Skeletal muscle cell (primary cell): Measurements from ENCODE around the gene MCCC2.
"Not testable (repeated sequence)": the region's sequence is repeated elsewhere in the genome, so short reads cannot be mapped to it uniquely, and the experiment has no call there.

Source experiments
- DNase-seq: peaks from one replicate; pipeline ENCODE4 v3.0.0-alpha.2; 2010; ENCODE audit warnings: low read depth
- H3K4me3 ChIP-seq: 2 replicates; pipeline ENCODE4 v1.5.1; 2011; ENCODE audit warnings: low read depth, mild to moderate bottlenecking, control low read depth, low read length, moderate library complexity

MCCC2 gene

DNA sequence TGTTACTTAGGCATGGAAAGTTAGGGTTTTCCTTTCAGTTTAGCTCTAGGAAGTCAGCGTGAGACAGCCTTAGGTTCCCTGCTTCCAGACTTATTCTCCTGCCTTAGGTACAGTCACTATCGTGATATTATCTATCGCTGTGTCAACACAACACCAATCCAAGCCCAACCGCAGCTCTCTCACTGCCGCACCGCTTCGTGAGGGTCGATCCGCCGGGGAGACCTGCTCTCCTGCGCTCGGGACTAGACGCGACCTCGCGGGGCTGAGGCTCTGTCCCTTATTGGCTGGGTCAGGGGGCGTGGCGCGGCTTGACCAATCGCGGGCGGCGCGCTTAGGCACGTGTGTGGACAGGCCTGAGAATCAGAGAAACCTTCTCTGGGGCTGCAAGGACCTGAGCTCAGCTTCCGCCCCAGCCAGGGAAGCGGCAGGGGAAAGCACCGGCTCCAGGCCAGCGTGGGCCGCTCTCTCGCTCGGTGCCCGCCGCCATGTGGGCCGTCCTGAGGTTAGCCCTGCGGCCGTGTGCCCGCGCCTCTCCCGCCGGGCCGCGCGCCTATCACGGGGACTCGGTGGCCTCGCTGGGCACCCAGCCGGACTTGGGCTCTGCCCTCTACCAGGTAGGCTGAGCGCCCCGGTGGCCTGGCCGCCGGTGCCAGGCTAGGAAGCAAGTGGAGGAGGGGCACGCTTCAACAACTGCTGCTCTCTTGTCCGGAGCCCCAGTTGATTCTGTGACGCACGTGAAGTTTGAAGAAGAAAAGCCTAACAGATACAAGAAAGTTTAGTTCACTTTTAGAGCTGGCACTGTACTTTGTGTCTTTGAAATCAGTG lies at the start of gene MCCC2:
Gene MCCC2 (plus strand): TSS at position 400 of the 825 bp plus-strand sequence. CDS start 86 bp downstream, at position 486.
- DNase-seq = peak; percentile 86
- peak within 1 kb of the TSS; percentile 77 for H3K4me3 ChIP-seq

DNA sequence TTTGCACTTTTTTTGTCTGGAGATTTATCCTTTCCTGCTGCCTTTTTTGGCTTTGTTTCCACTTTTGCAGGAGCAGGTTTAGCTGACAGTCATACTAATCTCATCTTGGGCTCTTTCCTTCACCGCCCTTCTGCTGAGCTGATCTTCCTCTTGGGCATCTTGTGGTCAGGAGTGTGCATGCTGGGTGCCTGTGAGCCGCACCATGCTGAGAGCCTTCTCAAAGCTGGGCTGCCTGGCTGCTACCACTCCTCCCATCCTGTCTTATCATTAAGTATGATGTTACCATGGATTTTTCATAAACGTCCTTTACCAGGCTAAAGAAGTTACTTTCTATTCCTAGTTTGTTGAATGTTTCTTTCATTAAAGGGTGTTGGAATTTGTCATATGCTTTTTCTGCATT lies 49.5 kb upstream of the MCCC2 start:
- H3K4me3 ChIP-seq = no peak overlapping the region
- no peak for DNase-seq

DNA sequence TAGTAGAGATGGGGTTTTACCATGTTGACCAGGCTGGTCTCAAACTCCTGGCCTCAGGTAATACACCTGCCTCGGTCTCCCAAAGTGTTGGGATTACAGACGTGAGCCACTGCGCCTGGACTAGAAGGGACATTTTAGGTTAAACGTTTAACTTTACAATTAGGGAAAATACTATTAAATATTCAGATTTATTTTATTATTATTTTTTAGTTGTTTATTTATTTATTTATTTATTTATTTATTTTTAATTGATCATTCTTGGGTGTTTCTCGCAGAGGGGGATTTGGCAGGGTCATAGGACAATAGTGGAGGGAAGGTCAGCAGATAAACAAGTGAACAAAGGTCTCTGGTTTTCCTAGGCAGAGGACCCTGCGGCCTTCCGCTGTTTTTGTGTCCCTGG lies 36.3 kb upstream of the MCCC2 start:
- not testable (repeated sequence) for H3K4me3 ChIP-seq, DNase-seq

DNA sequence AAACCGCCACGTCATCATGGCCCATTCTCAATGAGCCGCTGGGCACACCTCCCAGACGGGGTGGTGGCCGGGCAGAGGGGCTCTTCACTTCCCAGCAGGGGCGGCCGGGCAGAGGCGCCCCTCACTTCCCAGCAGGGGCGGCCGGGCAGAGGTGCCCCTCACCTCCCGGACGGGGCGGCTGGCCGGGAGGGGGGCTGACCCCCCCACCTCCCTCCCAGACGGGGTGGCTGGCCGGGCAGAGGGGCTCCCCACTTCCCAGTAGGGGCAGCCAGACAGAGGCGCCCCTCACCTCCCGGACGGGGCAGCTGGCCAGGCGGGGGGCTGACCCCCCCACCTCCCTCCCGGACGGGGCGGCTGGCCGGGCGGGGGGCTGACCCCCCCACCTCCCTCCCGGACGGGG lies 35.6 kb upstream of the MCCC2 start:
- not testable (repeated sequence) for DNase-seq

DNA sequence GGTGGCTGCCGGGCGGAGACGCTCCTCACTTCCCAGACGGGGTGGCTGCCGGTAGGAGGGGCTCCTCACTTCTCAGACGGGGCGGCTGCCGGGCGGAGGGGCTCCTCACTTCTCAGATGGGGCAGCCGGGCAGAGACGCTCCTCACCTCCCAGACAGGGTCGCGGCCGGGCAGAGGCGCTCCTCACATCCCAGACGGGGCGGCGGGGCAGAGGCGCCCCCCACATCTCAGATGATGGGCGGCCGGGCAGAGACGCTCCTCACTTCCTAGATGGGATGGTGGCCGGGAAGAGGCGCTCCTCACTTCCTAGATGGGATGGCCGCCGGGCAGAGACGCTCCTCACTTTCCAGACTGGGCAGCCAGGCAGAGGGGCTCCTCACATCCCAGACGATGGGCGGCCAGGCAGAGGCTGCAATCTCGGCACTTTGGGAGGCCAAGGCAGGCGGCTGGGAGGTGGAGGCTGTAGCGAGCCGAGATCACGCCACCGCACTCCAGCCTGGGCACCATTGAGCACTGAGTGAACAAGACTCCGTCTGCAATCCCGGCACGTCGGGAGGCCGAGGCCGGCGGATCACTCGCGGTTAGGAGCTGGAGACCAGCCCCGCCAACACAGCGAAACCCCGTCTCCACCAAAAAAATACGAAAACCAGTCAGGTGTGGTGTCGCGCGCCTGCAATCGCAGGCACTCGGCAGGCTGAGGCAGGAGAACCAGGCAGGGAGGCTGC lies 35.0 kb upstream of the MCCC2 start:
- DNase-seq, H3K4me3 ChIP-seq: not testable (repeated sequence)

More for the DNA sequence above, 35.6 kb upstream of the MCCC2 start:
- H3K4me3 ChIP-seq = not testable (repeated sequence)

DNA sequence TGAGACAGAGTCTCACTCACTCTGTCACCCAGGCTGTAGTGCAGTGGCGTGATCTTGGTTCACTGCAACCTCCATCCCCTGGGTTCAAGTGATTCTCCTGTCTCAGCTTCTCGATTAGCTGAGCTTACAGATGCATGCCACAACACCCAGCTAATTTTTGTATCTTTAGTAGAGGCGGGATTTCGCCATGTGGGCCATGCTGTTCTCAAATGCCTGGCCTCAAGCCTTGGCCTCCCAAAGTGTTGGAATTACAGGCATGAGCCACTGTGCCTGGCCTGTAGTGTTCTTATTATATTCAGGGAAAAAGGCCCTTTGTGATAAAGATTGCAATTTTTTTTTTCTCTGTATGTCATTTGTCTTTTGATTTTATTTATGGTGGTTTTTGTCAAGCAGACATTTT lies 24.0 kb upstream of the MCCC2 start:
- no peak for DNase-seq
- no peak overlapping the region for H3K4me3 ChIP-seq

DNA sequence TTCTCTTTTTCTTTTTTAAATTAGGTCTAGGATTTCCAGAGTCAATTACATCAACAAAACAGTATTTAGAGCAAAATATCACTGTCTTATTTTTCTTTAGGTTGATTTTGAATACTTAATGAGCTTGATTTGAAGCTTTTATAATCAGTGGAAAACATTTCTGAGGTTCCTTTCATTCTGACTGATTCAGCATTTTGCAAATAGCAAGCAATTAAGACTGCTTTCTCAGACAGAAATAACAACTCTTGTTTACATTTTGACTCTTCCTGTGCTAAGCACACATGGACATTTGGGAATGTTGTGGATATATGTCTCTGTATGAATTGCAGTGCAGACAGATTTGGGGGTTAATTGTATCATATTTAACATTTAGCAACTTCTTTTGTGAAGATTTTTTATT lies 22.2 kb upstream of the MCCC2 start:
- DNase-seq = no peak
- no peak overlapping the region for H3K4me3 ChIP-seq

DNA sequence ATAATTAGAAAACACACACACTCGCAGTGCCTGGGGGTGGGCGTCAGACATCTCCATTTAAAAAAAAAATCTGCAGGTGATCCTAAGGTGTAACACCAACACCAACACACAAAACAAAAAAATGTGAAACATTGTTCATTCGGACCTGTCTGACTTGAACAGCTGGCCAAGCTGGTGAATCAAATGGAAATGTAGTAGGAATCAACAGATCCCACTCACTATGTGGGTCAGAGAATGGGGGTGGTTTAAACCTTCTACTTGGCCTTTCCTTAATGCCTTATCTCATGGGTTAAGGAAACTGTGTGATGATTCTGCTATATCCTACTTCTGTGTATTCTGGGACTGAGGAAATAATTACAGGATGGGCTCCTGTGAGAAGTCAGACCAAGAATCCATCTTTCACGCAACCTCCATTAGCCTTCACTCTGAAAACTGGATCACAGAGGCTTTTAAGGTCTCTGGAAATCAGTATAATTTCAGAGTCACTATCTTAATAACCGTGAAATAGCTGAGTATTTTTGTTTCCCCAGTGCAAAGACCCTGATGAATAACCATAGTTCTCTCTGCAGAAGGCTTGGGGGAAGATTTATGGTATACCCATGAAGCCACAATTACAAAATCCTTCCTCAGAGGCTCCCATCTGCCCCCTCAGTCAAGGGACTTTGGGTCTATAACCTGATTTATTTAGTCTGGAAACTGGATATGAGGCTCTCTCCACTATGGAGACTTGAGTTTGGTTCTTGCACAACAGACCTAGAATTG lies 17.2 kb upstream of the MCCC2 start:
- DNase-seq = no peak
- H3K4me3 ChIP-seq = no peak overlapping the region

DNA sequence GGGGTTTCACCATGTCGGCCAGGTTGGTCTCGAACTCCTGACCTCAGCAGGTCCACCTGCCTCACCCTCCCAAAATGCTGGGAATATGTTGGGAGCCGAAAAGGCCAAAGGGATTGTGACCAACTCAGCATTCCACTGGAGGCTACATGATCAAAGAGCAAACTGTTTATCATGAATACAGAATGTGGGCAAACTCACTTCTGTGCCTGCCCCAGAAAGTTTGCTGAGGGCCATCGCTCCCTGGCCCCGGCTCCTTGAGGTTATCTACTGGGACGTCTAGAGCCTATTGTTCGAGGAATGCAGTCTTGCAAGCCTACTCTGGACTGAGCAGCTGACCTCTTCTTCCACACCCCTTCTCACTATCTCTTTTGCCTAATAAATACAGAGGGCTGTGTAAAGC lies 15.3 kb upstream of the MCCC2 start:
- H3K4me3 ChIP-seq, DNase-seq: not testable (repeated sequence)

DNA sequence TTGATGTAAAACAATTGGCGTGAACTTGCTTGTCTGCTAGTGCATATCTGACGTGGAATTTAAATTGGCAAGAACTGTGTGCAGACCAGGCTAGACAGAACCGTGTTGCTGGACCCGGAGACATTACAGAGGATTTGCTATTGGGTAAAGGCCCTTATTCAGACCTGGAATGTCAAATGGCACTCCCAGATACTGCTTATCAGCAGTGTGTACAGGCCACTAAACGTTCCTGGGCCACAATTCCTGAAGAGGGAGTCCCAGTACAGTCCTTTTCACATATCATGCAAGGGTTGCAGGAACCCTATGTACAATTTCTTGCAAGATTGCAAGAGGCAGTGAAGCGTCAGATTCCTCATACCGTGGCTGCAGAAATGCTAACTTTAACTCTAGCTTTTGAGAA lies 13.5 kb upstream of the MCCC2 start:
- no peak for DNase-seq
- H3K4me3 ChIP-seq = no peak overlapping the region

DNA sequence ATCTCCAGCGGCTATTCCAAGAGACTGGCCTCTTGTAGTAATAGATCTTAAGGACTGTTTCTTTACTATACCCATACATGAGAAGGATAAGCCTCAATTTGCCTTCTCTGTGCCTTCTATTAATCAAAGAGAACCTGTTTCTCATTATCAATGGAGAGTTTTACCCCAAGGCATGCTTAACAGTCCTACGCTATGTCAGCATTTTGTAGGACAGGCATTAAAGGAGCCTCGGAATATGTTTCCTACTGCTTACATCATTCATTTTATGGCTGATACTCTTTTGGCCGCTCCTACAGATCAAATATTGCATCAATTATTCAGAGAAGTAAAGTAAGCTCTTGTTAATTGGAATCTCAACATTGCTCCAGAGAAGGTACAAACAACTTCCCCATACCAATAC lies 11.6 kb upstream of the MCCC2 start:
- not testable (repeated sequence) for H3K4me3 ChIP-seq, DNase-seq

DNA sequence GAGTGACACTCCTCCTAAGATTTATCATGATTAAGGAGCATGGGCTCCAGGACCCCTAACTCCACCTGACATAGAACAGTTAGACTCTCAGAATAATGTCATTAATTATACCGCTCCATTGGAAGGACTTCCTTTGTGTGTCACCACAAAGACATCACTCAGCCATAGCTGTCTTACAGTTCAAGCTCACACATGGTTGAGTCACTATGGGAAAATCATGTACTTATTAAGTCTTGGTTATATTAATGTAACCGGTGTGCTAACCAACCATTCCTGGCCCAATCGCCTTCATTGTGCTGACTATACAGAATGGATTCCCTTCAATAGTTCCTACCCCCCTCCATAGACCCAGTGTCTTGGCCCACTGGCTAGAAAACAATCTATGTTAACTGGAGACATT lies 10.9 kb upstream of the MCCC2 start:
- DNase-seq = no peak
- no peak overlapping the region for H3K4me3 ChIP-seq

DNA sequence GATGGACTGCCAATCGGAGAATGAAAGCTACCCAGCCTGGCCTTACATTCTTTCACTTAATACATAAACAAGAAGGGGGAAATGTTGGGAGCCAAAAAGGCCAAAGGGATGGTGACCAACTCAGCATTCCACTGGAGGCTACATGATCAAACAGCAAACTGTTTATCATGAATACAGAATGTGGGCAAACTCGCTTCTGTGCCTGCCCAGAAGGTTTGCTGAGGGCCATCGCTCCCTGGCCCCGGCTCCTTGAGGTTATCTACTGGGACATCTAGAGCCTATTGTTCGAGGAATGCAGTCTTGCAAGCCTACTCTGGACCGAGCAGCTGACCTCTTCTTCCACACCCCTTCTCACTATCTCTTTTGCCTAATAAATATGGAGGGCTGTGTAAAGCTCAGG lies 9.3 kb upstream of the MCCC2 start:
- DNase-seq, H3K4me3 ChIP-seq: not testable (repeated sequence)

DNA sequence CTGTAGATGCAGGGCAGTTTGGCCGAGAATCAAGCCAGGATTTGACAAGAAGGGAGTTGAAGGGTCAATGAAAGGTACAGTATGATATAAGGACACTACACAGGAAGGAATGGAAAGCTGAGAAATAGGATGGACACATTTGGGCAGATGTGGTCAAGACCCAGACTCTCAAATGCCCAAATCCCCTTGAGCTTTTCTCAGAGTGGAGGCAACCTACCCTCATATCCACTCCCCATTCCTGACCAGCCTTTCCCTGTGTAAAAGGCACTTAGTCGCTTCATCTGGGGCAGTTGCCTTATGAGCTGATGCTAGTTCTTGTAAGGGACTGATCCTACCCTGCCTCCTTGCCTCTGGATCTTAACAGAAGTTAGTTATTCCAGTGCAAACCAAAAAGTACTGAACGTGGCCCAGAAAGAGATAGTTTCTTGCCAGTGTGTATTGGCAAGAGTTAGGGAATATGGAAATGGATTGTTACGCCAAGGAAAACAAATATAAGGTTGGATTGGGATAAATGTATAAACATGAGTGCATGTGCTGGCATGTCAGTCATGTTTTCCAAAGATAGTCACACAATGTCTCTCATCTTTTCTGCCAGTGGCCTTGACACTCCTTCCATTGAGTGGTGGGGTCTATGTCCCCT lies 4.1 kb upstream of the MCCC2 start:
- no peak for DNase-seq
- no peak overlapping the region for H3K4me3 ChIP-seq

DNA sequence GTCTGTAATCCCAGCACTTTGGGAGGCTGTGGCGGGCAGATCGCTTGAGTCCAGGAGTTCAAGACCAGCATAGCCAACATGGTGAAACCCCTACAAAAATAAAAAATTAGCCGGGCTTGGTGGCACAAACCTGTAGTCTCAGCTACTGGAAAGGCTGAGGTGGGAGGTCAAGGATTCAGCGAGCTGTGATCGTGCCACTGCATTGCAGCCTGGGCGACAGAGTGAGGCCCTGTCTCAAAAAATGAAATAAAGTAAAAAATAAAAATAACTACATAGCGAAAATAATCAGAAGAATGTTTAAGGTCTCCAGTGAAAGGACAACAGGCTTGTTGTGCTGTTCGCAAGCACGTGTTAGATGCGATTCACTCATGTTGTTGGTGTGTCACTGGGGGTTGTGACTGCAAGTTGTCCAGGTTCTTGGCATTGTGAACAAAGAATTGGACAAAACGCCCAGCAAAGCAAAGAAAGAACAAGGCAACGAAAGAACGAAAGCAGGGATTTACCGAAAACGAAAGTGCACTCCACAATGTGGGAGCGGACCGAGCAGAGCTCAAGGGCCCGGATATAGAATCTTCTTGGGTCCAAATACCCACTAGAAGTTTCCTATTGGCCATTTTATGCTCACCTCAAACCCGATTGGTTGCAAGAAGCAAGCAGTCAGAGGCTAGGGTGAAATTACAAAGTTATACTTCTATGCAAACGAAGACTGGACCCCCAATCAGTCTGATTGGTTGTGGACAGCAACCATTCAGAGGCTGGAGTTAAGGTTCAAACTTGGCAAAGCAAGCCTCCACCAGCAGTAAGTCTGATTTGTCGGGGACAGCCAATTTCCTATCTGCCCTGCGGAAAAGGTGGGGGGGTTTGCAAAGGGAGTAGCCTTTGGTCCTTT lies 844 bp upstream of the MCCC2 start:
- no peak for DNase-seq
- peak overlapping the region; percentile 77 for H3K4me3 ChIP-seq

DNA sequence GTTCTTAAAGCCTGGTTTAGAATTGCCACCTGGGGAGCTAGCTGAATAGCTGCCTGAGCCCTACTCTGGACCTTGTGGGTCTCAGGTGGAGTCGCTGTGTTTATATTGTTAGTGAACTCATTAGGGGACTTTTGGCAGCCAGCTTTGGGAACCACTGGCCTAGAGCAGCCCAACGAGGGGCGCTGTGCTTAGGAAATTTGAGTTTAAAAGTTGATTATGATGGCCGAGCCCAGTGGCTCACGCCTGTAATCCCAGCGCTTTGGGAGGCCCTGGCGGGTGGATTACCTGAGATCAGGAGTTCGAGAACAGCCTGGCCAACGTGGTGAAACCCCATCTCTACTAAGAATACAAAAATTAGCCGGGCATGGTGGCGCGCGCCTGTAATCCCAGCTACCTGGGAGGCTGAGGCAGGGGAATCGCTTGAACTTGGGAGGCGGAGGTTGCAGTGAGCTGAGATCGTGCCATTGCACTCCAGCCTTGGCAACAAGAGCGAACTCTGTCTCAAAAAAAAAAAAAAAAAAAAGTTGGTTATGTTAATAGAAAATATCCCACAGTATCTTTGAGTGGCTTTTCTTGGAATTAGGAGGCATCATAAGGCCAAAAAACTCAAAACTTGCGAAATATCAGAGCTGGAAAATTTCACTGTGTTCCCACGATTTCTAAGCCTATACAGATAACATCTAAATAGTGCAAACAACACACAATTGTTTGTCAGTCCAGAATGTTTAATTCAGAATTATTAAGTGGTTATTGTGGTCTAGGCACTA lies 809 bp downstream of the MCCC2 start:
- no peak for DNase-seq
- H3K4me3 ChIP-seq = peak overlapping the region; percentile 77

DNA sequence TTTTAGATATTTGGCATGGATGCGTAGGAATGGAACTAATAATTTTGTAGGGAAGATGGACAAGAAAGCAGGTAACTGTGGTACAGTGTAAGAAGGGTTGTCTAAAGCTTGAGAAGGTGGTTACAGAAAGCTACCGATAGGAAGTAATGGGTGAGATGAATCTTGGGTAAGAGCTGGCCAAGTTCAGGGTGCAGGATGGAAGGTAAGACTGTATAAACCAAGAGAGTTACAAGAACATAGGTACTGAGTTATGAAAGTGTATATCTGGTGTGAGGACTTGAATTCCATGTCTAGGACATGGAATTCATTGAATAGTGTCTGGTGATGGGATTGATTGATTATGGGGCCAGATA lies 1.4 kb downstream of the MCCC2 start:
- H3K4me3 ChIP-seq = no peak overlapping the region
- DNase-seq = no peak

DNA sequence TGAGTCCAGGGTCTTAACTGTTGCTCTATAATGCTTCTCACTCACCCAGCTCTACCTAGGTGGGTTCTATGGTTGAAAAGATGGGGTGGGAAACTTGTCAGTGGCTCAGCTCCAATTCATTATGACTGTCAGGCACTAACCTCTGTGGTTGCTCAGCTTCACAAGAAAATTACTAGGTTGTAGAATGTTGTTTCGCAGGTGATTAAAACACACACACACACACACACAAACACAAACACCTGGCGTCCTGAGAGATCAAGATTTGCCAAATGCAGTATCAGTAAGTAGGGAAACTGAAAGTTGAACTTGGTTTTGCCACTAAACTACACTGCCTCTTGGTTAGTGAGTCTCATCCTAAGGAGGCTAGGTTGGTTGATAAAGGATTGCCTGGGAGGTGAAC lies 2.8 kb downstream of the MCCC2 start:
- H3K4me3 ChIP-seq = no peak overlapping the region
- no peak for DNase-seq
